Gastrocnemius medialis (tissue), 4 donors: ENCODE data around the gene RBMS3.

Experiments used
- POLR2A ChIP-seq, 2 donors: fragments of 450-650 bp; IDR thresholded peaks; one replicate each; pipeline ENCODE4 v1.6.1; 2017; ENCODE audit warnings: antibody characterized with exemption in 2 of 2, mild to moderate bottlenecking in 2 of 2, moderate library complexity in 2 of 2
- TF ChIP-seq, protein P1 (sequence below), 5 experiments: fragments of 450-650 bp in 3 of 5; fragments of 200-600 bp in 2 of 5; sonication (generic) in 2 of 5; IDR thresholded peaks in 4 of 5; conservative IDR thresholded peaks in 1 of 5; 1 replicate in 4 of 5; 2 replicates in 1 of 5; pipeline ENCODE4 v1.5.1; 2016 to 2019; ENCODE audit warnings: antibody characterized with exemption in 5 of 5, mild to moderate bottlenecking in 3 of 5, moderate library complexity in 3 of 5

DNA sequence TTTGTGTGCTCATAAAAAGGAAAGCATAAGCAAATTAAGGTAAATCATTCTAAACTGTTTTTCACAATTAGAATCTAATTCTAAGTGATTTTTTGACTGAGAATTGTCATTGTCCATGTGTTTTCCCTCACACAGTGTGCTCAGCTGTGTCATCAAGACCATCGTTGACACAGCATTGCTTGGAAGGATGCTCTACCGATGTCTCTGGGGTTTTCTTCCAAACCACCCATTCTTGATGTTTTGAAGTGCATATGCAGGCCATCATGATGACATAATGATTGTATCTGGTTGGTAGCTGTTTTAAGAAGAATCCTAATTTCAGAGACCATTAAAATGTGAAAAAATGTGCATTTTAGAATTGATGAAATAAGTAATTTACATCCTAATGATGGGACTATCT, 347.9 kb downstream of the RBMS3 start:
- TF ChIP-seq, protein P1, sequence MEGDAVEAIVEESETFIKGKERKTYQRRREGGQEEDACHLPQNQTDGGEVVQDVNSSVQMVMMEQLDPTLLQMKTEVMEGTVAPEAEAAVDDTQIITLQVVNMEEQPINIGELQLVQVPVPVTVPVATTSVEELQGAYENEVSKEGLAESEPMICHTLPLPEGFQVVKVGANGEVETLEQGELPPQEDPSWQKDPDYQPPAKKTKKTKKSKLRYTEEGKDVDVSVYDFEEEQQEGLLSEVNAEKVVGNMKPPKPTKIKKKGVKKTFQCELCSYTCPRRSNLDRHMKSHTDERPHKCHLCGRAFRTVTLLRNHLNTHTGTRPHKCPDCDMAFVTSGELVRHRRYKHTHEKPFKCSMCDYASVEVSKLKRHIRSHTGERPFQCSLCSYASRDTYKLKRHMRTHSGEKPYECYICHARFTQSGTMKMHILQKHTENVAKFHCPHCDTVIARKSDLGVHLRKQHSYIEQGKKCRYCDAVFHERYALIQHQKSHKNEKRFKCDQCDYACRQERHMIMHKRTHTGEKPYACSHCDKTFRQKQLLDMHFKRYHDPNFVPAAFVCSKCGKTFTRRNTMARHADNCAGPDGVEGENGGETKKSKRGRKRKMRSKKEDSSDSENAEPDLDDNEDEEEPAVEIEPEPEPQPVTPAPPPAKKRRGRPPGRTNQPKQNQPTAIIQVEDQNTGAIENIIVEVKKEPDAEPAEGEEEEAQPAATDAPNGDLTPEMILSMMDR (IDR thresholded peaks at IDR 0.05 in 4 of 5, conservative IDR thresholded peaks at IDR 0.05 in 1 of 5) = no peak
- no peak for TF ChIP-seq POLR2A (IDR thresholded peaks at IDR 0.05)
